D721Med (cell line): ENCODE measurements around the gene HOXB4.

Experiments
- DNase-seq: peaks from one replicate; pipeline ENCODE4 v3.0.0; 2011; ENCODE audit warnings: low spot score; ENCODE audit not compliant: insufficient read length
- FAIRE-seq: peaks from 2 replicates; lab custom pipeline; 2011; peaks lifted over from hg19 to GRCh38; lab: Jason Lieb, UNC
- TF ChIP-seq, protein P1 (sequence below): IDR thresholded peaks from 2 replicates; pipeline ENCODE4 v1.5.1; 2012; ENCODE audit warnings: mild to moderate bottlenecking, control low read depth; ENCODE audit not compliant: insufficient read depth; ENCODE audit errors: missing control alignments

The HOXB4 gene

DNA sequence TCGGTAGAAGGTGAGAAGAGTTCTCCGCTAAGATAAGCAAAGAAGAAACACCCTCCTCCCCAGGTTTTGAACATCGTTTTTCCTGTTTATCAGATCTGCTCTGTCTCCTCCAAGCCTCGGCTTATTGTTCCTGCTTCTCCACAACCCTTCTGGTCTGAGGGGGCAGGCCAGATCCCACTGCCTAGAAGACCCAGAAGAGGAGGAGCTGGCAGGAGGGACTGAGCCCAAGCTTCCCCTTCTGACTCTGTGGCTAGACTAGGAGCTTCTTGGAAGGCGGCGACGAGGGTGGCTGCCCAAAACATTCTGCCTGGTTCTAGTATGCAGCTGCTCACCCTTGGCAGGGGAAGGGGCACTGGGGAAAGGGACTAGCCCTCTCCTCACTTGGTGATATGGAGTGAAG is 20.6 kb upstream of the HOXB4 start:
- TF ChIP-seq, protein P1, sequence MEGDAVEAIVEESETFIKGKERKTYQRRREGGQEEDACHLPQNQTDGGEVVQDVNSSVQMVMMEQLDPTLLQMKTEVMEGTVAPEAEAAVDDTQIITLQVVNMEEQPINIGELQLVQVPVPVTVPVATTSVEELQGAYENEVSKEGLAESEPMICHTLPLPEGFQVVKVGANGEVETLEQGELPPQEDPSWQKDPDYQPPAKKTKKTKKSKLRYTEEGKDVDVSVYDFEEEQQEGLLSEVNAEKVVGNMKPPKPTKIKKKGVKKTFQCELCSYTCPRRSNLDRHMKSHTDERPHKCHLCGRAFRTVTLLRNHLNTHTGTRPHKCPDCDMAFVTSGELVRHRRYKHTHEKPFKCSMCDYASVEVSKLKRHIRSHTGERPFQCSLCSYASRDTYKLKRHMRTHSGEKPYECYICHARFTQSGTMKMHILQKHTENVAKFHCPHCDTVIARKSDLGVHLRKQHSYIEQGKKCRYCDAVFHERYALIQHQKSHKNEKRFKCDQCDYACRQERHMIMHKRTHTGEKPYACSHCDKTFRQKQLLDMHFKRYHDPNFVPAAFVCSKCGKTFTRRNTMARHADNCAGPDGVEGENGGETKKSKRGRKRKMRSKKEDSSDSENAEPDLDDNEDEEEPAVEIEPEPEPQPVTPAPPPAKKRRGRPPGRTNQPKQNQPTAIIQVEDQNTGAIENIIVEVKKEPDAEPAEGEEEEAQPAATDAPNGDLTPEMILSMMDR = no peak
- no peak for FAIRE-seq

DNA sequence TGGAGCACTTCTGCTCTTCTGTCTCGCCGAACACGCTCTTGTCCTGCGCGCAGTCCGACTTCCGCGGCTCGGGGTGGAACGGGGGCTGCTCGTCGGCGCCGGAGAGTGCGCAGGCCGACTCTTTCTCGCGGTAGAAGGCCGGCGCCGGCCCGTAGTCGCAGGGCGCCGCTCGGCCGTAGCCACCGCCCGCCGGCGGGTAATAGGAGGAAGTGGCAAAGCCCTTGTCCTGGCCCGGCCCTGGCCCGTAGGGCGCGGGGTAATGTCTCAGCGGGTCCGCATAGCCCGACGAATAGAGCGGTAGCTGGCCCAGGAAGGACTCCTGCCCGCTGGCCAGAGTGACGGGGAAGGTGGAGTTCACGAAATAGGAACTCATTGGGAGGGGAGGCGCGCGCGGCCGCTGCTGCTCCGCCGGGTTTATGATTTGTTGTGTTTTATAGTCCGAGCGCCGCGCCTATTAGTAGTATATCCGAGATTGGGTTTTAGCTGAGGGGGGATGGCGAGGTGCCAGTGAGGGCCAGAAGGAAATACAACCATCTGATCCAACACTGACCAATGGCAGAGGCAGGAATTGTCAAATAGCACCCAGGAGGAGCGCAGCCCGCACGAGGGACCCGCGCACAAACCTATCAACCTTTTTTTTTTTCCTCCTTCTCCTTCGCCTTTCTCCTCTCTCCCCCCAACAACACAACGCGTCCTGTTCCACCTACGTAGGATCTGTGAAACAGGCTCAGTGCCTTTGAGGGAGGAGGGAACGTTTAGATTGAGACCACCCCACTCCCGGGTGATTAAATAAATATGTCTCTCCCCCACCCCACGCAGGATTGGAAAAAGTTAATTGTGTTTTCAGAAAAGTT is 19.9 kb upstream of the HOXB4 start:
- DNase-seq = no peak
- TF ChIP-seq, protein P1 = no peak
- no peak for FAIRE-seq

More for the DNA sequence above, 20.6 kb upstream of the HOXB4 start:
- no peak for DNase-seq

DNA sequence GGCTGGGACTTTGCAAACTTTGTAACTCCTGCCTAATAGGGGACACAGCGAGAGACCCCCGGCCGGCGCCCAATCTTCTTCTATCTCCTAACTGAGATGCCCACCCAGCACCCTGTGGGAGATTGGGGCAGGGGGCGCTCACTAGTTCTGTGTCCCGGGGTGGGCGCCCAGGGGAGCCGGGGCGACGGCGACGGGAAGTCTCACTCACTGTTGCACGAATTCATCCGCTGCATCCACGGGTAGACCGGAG is 19.3 kb upstream of the HOXB4 start:
- FAIRE-seq (no peak), DNase-seq (no peak)
- TF ChIP-seq, protein P1 = no peak

DNA sequence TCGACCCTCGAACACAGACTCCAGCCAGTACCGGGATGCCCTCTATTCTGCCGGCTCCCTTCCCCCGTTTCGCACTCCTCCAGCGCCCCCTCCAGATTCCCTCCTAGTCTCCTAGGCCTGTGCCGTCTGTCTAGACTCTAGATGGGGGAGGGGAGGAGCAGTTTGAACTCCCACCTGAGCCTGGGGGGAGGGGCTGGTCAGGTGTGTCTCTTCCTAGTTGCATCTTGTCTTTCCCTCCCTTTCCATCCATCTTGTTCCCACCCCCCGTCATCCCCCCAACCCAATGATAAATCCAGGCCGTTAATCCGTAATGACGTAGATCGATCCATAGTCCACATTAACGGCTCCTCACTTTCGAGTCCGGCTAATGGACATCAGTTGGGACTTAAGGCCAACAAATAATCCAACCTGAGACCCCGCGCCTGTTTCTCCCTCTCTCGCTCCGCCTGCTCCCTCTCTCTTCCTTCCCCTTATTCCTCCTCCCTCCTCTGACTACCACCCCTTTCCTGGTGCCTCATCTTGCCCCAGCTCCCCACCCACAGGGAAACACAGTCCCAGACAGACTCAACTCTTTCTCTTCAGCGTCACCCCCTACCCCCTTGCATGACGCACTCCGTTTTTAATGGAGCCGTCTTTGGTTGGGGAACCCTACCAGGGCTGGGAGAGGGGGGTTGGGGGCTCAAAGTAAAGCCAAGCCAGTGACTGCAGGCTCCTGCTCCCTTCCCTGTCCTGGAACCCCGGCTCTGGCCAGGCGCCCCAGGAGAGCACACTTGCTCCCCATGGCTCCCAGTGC is 18.8 kb upstream of the HOXB4 start:
- TF ChIP-seq, protein P1 = no peak
- DNase-seq (no peak), FAIRE-seq (no peak)

DNA sequence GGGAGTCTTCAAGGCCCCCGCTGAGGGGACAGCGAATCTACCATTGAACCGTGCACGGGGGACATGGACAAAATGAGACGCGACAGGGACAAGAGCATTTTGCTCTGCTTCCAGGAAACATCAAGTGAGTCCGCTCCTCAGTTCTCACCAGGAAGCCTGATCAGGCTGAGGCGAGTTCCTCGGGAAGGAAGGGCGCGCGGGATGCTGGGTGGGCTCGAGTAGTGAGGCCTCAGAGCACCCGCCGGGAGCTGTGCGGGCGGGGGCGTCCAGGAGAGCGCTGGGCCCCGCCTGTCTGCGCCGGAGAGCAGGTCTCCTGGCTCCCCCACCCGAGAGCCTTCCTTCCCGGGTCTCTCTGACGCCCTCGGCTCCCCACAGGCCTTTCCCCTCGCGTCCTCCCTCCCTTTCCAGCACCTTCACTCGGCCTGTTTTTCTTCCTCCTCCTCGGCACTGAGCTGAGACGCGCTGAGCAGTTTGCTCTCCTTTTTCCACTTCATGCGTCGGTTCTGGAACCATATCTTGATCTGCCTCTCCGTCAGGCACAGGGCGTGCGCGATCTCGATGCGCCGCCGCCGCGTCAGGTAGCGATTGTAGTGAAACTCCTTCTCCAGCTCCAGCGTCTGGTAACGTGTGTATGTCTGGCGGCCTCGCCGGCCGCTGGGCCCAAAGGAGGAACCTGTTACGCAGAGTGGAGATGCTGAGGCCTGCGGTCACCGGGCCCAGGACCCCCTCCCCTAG is 18.0 kb upstream of the HOXB4 start:
- DNase-seq (no peak), FAIRE-seq (no peak)
- TF ChIP-seq, protein P1 = no peak

DNA sequence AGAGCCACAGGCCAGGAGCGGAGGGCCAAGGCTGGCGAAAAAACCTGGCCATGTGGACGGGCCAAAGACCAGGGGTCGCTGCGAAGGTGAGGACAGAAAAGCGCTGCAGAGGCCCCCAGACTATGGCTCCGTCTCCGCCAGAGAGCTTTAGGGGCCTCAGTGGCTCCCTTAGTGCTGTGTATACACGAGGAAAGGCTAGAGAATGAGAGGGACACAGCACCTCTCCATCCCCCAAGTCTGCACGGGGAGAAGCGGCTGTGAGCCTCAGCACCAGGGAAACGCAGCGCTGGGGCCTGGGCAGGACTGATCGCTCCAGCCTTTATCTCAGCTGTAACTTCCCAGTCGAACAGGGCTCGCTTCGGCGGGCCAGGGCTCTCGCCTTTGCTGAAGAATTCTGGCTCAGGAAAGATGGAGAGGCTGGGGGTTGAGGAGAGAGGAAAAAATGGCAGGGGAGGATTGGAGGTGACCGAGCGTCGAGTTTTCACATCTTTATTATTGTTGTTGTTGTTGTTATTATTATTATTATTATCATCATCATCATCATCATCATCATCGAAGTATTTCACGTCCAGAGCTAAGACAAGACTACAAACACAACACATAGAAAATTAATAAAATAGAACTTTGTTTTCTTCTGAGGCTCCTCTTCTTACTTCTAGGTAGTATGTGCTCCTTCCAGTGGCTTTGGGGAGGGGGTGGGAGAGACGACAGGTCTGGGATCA is 17.3 kb upstream of the HOXB4 start:
- DNase-seq (no peak), FAIRE-seq (no peak)
- TF ChIP-seq, protein P1 = no peak
